SK-N-MC (cell line): ENCODE results near the gene THSD8.

Source experiments
- EZH2 ChIP-seq: fragments of 200-600 bp; sonication (generic); IDR thresholded peaks from one replicate; pipeline ENCODE4 v1.6.1; 2017; ENCODE audit warnings: antibody characterized with exemption
- POLR2AphosphoS5 ChIP-seq: IDR thresholded peaks from 2 replicates; pipeline ENCODE4 v1.6.1; 2012; ENCODE audit warnings: mild to moderate bottlenecking, low read depth, low read length, borderline replicate concordance

GRCh38 chr19:12783849-12784393 lies 17.9 kb upstream of the THSD8 start:
- no peak for TF ChIP-seq EZH2
- no peak for TF ChIP-seq POLR2AphosphoS5
